Globus pallidus (tissue), 1 donor: ENCODE measurements around the gene XCL2.
"Not testable (repeated sequence)": the region's sequence is repeated elsewhere in the genome, so short reads cannot be mapped to it uniquely, and the experiment has no call there.

ENCODE experiments used
- DNase-seq: peaks from one replicate; pipeline ENCODE4 v3.0.0-alpha.2; 2015; ENCODE audit warnings: low spot score

Gene XCL2

GRCh38 chr1:168543840-168544498 is at the start of gene XCL2:
Gene XCL2, minus strand, starts transcription at chr1:168543997. Its CDS starts 33 bp downstream, at chr1:168543964.
- DNase-seq, result not testable (repeated sequence)

GRCh38 chr1:168591641-168592250 is 47.9 kb upstream of the XCL2 start:
- no peak for DNase-seq

- no peak for DNase-seq
Measured at GRCh38 chr1:168591066-168591465, 47.3 kb upstream of the XCL2 start.

GRCh38 chr1:168589167-168589566 is 45.4 kb upstream of the XCL2 start:
- no peak for DNase-seq

GRCh38 chr1:168585937-168586336 is 42.1 kb upstream of the XCL2 start:
- no peak for DNase-seq

GRCh38 chr1:168585191-168585590 is 41.4 kb upstream of the XCL2 start:
- DNase-seq, result no peak

- no peak for DNase-seq
Measured at GRCh38 chr1:168583571-168583970, 39.8 kb upstream of the XCL2 start.

GRCh38 chr1:168582688-168583336 is 39.0 kb upstream of the XCL2 start:
- no peak for DNase-seq

GRCh38 chr1:168581817-168582572 is 38.2 kb upstream of the XCL2 start:
- no peak for DNase-seq

- peak; percentile 14 for DNase-seq
Measured at GRCh38 chr1:168580991-168581390, 37.2 kb upstream of the XCL2 start.

- DNase-seq, result not testable (repeated sequence)
Measured at GRCh38 chr1:168580290-168580689, 36.5 kb upstream of the XCL2 start.

- DNase-seq, result not testable (repeated sequence)
Measured at GRCh38 chr1:168578531-168579185, 34.9 kb upstream of the XCL2 start.

- not testable (repeated sequence) for DNase-seq
Measured at GRCh38 chr1:168576245-168576688, 32.5 kb upstream of the XCL2 start, which contains the start of gene XCL1. Gene XCL1, plus strand, starts transcription at chr1:168576605. Its CDS starts 33 bp downstream, at chr1:168576638.

- DNase-seq, result peak; percentile 27
Measured at GRCh38 chr1:168574234-168574633, 30.4 kb upstream of the XCL2 start.

GRCh38 chr1:168572633-168573032 is 28.8 kb upstream of the XCL2 start:
- DNase-seq, result no peak

GRCh38 chr1:168570652-168571051 is 26.9 kb upstream of the XCL2 start:
- DNase-seq, result no peak

- no peak for DNase-seq
Measured at GRCh38 chr1:168568346-168568745, 24.5 kb upstream of the XCL2 start.

GRCh38 chr1:168567568-168567967 is 23.8 kb upstream of the XCL2 start:
- DNase-seq, result no peak

- no peak for DNase-seq
Measured at GRCh38 chr1:168567007-168567406, 23.2 kb upstream of the XCL2 start.

- DNase-seq, result no peak
Measured at GRCh38 chr1:168565825-168566224, 22.0 kb upstream of the XCL2 start.

GRCh38 chr1:168561989-168562388 is 18.2 kb upstream of the XCL2 start:
- no peak for DNase-seq

GRCh38 chr1:168560370-168560769 is 16.6 kb upstream of the XCL2 start:
- no peak for DNase-seq
